Stomach (tissue), 9 donors: ENCODE data around the gene APP. TPM values are rescaled to one million over a fixed set of nuclear protein-coding genes. Genes with fewer than 3 reads are reported as not detected.

ENCODE experiments used
- DNase-seq, 2 donors: peaks; one replicate each; pipeline versions ENCODE4 v3.0.0 to v3.0.0-alpha.2; 2013 to 2019
- H3K27ac ChIP-seq, 5 donors: fragments of 200-600 bp in 4 of 5; sonication (generic) in 4 of 5; one replicate each; pipeline ENCODE4 v1.5.1; 2013 to 2019; ENCODE audit warnings: mild to moderate bottlenecking in 1 of 5, moderate library complexity in 1 of 5
- H3K27me3 ChIP-seq, 3 donors: fragments of 200-600 bp; sonication (generic); one replicate each; pipeline ENCODE4 v1.5.1; 2017 to 2019; ENCODE audit warnings: mixed run types in 1 of 3
- H3K36me3 ChIP-seq, 4 donors: fragments of 200-600 bp; sonication (generic); 1 replicate in 3 of 4; 2 replicates in 1 of 4; pipeline ENCODE4 v1.5.1; 2016 to 2019
- H3K4me1 ChIP-seq, 4 donors: fragments of 200-600 bp; sonication (generic); one replicate each; pipeline ENCODE4 v1.5.1; 2016 to 2019
- H3K4me3 ChIP-seq, 4 donors: fragments of 200-600 bp; sonication (generic) in 3 of 4; one replicate each; pipeline ENCODE4 v1.5.1; 2016 to 2019; ENCODE audit warnings: mild to moderate bottlenecking in 1 of 4
- H3K9me3 ChIP-seq, 4 donors: fragments of 200-600 bp; sonication (generic); one replicate each; pipeline ENCODE4 v1.5.1; 2016 to 2019
- EP300 ChIP-seq: sonication (generic); formaldehyde crosslinking; IDR thresholded peaks from one replicate; pipeline ENCODE4 v1.6.1; 2017; ENCODE audit warnings: antibody characterized with exemption
- POLR2A ChIP-seq, 4 donors: fragments of 450-650 bp; IDR thresholded peaks; one replicate each; pipeline ENCODE4 v1.6.1; 2016; ENCODE audit warnings: antibody characterized with exemption in 4 of 4, control low read depth in 2 of 4, mild to moderate bottlenecking in 1 of 4, moderate library complexity in 1 of 4
- POLR2AphosphoS5 ChIP-seq, 3 donors: sonication (generic); formaldehyde crosslinking; IDR thresholded peaks; one replicate each; pipeline ENCODE4 v1.6.1; 2016; ENCODE audit warnings: antibody characterized with exemption in 3 of 3
- WGBS, 5 donors: extraction: QIAGEN DNeasy Blood & Tissue Kit in 3 of 5; methylation state at CpG; one replicate each; pipeline versions ENCODE4 v1.1.5 to v1.1.7; 2013 to 2018; 5-methylcytosine and 5-hydroxymethylcytosine counted together
- intact Hi-C: fragments of 100-400 bp; cut with DNase I; formaldehyde crosslinking; loops from one replicate; pipeline ENCODE4 v1.15.1; 2023; ENCODE audit warnings: low total_unique reads
- polyA plus RNA-seq, 3 donors: library from polyadenylated mRNA; stranded (reverse); fragments of 200-250 nt; gene quantifications; one replicate each; pipeline ENCODE4 v1.2.3, GENCODE V29; 2013
- total RNA-seq, 5 donors: library from RNA; depleted of rRNA; stranded (reverse); fragments of >200 nt; gene quantifications; one replicate each; pipeline versions ENCODE4 v1.1.0 to v1.2.3, GENCODE V29; 2014 to 2016
- TF ChIP-seq, protein P1 (sequence below), 7 experiments: fragments of 450-650 bp in 4 of 7; fragments of 200-600 bp in 3 of 7; sonication (generic) in 3 of 7; IDR thresholded peaks; one replicate each; pipeline ENCODE4 v1.5.1; 2016 to 2019; ENCODE audit warnings: antibody characterized with exemption in 7 of 7, control low read depth in 2 of 7, mild to moderate bottlenecking in 1 of 7
- donor health status: healthy with polysubstance abuse.
- donor health status: Bipolar disorder and iron deficiency.
- donor health status: healthy.

APP gene
- total and polyA plus RNA-seq, 8 donors: 41.2 to 408 (median 200) TPM

DNA sequence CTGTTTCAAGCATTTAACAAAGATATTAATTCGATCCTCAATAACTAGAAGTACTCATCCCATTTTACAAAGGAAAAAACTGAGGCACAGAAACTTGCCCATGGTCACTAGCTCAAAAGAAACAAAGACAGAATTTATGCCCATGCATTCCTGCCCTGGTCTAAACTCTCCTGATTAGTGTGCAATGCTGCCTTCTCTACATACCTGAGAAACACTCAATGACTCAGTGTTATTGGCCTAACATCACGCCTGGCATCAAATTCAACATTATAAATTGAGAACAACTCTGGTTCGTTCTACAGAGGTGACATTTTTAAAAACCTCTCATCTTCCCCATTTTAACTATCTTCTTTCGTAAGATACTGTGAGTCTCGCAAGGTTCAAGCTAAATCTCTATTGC is 5.2 kb downstream of the APP start:
- 77 to 84% (median 79%) methylated on average over 5 of the region's 5 CpGs for WGBS, 5 donors
- Histone ChIP-seq H3K27me3 (no peaks in the 10 kb centered on the region), H3K9me3 (no peaks in the 10 kb centered on the region), H3K36me3 (no peaks in the 10 kb centered on the region), H3K27ac (peak overlapping the region in 2 of 5 donors; percentile 10 to 25), H3K4me3 (no peak overlapping the region), H3K4me1 (peaks cover 17 to 63% (median 41%) of the 10 kb centered on the region in 4 donors)
- intact Hi-C loops: no loop called here
- TF ChIP-seq POLR2AphosphoS5 (IDR thresholded peaks at IDR 0.05) (no peak), POLR2A (IDR thresholded peaks at IDR 0.05) (no peak), EP300 (no peak)
- TF ChIP-seq, protein P1, sequence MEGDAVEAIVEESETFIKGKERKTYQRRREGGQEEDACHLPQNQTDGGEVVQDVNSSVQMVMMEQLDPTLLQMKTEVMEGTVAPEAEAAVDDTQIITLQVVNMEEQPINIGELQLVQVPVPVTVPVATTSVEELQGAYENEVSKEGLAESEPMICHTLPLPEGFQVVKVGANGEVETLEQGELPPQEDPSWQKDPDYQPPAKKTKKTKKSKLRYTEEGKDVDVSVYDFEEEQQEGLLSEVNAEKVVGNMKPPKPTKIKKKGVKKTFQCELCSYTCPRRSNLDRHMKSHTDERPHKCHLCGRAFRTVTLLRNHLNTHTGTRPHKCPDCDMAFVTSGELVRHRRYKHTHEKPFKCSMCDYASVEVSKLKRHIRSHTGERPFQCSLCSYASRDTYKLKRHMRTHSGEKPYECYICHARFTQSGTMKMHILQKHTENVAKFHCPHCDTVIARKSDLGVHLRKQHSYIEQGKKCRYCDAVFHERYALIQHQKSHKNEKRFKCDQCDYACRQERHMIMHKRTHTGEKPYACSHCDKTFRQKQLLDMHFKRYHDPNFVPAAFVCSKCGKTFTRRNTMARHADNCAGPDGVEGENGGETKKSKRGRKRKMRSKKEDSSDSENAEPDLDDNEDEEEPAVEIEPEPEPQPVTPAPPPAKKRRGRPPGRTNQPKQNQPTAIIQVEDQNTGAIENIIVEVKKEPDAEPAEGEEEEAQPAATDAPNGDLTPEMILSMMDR (IDR thresholded peaks at IDR 0.05): no peak
- DNase-seq: no peak

DNA sequence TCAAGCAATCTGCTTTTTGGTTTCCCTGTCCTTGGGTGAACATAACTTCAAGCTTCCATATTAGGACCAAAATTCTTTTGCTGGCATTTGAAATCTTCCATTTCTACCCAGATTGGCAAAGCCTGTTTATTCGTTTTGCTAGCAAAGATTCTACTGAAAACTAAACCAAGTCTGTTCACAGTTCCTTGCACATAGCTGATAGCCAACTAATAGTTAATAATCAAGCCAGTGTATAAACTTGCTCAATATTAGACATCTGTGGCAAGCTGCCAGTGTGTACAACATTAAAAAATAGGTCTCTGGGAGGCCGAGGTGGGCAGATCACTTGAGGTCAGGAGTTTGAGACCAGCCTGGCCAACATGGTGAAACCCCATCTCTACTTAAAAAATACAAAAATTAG is 6.3 kb downstream of the APP start:
- TF ChIP-seq POLR2A (IDR thresholded peaks at IDR 0.05) (no peak), POLR2AphosphoS5 (IDR thresholded peaks at IDR 0.05) (no peak), EP300 (no peak)
- TF ChIP-seq, protein P1 (IDR thresholded peaks at IDR 0.05): no peak
- Histone ChIP-seq H3K4me1 (peaks cover 15 to 72% (median 47%) of the 10 kb centered on the region in 4 donors), H3K27me3 (no peaks in the 10 kb centered on the region), H3K9me3 (no peaks in the 10 kb centered on the region), H3K27ac (no peak overlapping the region), H3K36me3 (no peaks in the 10 kb centered on the region), H3K4me3 (no peak overlapping the region)
- WGBS, 5 donors: 16 to 37% (median 26%) methylated on average over 2 of the region's 2 CpGs
- intact Hi-C loops: no loop called here
- DNase-seq: no peak

DNA sequence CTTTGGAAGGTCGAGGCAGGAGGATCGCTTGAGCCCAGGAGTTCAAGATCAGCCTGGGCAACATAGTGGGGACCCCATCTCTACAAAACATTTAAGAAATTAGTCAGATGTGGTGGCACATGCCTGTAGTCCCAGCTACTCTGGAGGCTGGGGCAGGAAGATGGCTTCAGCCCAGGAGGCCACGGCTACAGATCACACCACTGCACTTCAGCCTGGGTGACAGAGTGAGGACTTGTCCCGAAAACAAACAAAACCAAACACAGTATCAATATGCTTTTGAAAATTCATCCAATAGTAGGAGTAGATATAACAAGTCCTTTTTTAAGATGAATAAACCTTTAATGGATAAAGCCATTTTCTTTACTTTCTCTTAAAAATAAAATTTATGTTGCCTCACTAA is 8.5 kb downstream of the APP start:
- no peak overlapping the region for H3K4me3 ChIP-seq
- peaks cover 12 to 74% (median 48%) of the 10 kb centered on the region in 4 donors for H3K4me1 ChIP-seq
- no peak overlapping the region for H3K27ac ChIP-seq
- WGBS, 5 donors: 86 to 93% (median 90%) methylated on average over 4 of the region's 4 CpGs
- H3K27me3 ChIP-seq: no peaks in the 10 kb centered on the region
- TF ChIP-seq POLR2A (IDR thresholded peaks at IDR 0.05) (no peak), POLR2AphosphoS5 (IDR thresholded peaks at IDR 0.05) (no peak), EP300 (no peak)
- TF ChIP-seq, protein P1 (IDR thresholded peaks at IDR 0.05): no peak
- no peaks in the 10 kb centered on the region for H3K36me3 ChIP-seq
- intact Hi-C loops: no loop called here
- no peak for DNase-seq
- H3K9me3 ChIP-seq: no peaks in the 10 kb centered on the region

DNA sequence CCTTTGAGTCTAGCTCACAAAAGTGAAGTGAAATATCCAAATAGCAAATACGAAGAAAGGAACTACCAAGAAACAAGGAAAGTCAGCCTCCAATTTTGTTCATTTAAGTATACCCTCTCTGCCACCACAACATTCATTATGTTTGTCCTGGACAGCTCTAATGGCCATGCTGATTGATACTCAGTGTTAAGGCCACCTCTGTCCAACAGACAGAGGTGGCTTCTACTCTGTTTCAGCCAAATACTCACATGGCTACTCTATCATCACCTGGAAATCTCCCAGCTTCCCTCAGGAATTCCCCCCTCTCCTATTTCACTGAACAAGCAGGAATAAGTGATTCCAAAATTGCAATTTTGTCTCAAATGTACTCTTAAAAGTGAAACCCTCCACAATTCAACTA is 10.7 kb downstream of the APP start:
- intact Hi-C loops: no loop called here
- H3K27ac ChIP-seq: no peak overlapping the region

More for the DNA sequence above, 10.7 kb downstream of the APP start:
- Histone ChIP-seq H3K4me3 (no peak overlapping the region), H3K9me3 (no peaks in the 10 kb centered on the region), H3K27me3 (no peaks in the 10 kb centered on the region), H3K4me1 (peaks cover 4 to 55% (median 39%) of the 10 kb centered on the region in 4 donors), H3K36me3 (no peaks in the 10 kb centered on the region)
- WGBS, 5 donors: 85 to 95% (median 89%) methylated on average over 1 of the region's 1 CpG
- TF ChIP-seq POLR2A (IDR thresholded peaks at IDR 0.05) (no peak), EP300 (no peak), POLR2AphosphoS5 (IDR thresholded peaks at IDR 0.05) (no peak)
- TF ChIP-seq, protein P1 (IDR thresholded peaks at IDR 0.05): no peak
- no peak for DNase-seq
